Activated CD8-positive, alpha-beta memory T cell treated with anti-CD3 and anti-CD28 coated beads, Interleukin-2, amount 50 U/mL, for 1 hour (primary cell): ENCODE data around the gene UBR1.

Source experiments
- DNase-seq: peaks from one replicate; pipeline ENCODE4 v3.0.0-alpha.2; 2020; ENCODE audit errors: extremely low read depth

UBR1 gene

GRCh38 chr15:43107751-43108150 is 1.9 kb upstream of the UBR1 start:
- no peak for DNase-seq

DNA sequence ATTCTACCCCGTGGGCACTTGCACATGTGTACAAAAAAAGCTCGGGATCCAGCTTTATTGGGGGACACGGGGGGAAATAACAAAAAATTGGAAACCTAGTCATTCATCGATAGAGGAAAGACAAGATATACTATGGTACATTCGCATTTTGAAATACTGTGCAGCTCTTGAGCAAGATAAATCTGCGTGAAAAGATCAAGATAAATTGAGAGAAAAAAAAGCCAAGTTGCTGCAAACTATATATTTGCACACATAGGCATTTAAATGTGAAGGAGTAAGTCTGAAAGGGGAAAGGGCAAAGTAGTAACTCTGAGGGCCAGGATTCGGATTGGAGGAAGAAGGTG is 620 bp upstream of the UBR1 start:
- DNase-seq = no peak

DNA sequence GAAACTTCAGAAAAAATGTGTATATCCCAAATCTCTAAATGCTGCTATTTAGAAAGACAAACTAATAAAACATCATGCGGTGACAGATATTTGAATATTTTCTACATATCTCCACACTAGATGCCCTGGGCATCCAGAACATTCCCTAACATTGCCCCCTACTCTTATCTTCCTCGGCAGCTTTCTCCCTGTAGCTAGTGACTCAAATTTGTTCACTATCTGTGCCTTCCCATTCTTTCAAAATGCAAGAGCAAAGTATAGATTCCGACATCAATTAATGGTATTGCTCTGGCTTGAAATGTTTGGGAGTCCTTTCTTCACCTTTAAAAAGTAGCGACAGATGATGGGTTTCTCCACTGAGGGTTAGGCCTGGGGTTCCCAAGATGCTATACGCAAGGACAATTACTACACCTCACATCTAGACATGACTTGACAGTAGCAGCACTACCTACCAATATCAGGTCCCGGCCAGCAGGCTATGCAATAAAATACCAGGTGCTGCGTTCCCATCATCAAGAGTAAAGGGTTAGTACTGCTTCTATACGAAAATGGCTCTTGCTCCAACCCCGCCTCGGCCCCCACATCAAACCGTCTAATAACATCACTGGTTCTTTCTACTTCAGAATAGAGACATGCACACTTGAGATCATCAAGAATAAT is 631 bp downstream of the UBR1 start:
- DNase-seq = no peak

DNA sequence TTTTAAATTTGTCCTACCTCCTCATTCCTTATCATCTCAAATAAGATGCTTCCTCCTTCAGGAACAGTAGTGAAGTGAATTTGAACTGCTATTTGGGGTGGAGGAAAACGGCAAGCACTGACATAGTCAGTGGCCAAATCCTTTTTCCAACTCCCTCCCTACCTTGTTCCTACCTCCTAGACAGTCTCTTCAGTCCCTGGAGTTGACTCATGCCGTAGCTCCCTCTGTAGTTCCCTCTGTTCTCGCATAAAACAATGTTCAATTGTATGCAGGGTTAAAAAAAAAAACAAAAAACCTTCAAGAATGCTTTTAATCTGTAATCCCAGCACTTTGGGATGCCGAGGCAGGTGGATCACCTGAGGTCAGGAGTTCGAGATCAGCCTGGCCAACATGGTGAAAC is 1.4 kb downstream of the UBR1 start:
- DNase-seq = no peak

GRCh38 chr15:43103907-43104306 is 1.9 kb downstream of the UBR1 start:
- no peak for DNase-seq

GRCh38 chr15:43102187-43102586 is 3.7 kb downstream of the UBR1 start:
- no peak for DNase-seq

DNA sequence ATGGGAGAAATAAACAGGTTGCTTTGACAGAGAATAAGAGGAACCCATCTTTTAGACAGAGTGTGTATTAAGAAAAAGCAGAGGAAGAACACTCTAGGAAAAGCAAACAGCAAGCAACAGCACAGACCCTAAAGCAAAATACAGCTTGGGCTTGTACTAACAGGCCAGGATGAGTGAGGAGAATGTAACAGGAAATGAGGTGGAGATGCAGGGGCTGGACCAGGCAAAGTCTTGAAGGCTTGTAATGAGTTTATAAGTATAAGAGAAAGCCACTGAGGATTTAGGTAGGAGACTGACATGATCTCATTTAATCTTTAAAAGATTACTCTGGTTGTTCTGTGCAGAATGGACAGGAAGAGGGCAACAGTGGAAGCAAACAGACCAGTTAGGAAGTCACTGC is 4.9 kb downstream of the UBR1 start:
- DNase-seq = no peak

DNA sequence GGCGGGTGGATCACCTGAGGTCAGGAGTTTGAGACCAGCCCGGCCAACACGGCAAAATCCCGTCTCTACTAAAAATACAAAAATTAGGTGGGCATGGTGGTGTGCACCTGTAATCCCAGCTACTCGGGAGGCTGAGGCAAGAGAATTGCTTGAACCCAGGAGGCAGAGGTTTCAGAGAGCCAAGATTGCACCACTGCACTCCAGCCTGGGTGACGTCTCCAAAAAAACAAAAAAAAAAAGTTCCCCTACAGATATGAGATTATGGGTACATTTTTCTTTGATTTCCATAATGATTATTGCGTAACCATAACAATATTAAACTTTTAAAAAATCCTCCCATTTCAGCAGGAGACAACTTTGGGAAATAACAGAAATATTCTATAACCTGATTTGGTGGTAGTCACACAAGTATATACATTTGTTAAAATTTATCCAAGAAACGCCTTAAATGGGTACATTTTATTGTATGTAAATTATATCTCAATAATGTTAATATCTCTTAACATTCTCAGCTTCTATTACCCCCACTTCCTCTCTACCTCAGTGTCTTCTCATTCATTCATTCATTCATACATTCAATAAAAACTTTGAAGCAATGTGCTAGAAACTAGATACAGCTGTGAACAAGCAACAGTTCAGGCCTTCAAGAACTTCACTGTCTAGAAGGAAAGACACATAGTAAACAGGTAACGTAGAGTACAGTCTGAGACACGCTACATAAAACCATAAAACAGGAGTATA is 6.6 kb downstream of the UBR1 start:
- DNase-seq = no peak

DNA sequence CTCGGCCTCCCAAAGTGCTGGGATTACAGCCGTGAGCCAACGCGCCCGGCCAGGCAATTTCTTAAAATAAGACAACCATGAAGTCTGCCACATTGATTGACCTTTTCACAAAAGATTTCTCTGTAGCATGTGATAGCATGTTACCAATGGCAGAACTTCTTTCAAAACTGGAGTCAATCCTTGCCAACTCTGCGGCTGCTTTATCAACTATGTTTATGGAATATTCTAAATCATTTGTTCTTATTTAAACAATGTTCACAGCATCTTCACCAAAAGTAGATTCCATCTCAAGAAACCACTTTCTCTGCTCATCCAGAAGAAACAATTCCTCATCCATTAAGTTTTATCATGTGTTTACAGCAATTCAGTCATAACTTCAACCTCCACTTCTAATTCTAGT is 9.4 kb downstream of the UBR1 start:
- DNase-seq = no peak

DNA sequence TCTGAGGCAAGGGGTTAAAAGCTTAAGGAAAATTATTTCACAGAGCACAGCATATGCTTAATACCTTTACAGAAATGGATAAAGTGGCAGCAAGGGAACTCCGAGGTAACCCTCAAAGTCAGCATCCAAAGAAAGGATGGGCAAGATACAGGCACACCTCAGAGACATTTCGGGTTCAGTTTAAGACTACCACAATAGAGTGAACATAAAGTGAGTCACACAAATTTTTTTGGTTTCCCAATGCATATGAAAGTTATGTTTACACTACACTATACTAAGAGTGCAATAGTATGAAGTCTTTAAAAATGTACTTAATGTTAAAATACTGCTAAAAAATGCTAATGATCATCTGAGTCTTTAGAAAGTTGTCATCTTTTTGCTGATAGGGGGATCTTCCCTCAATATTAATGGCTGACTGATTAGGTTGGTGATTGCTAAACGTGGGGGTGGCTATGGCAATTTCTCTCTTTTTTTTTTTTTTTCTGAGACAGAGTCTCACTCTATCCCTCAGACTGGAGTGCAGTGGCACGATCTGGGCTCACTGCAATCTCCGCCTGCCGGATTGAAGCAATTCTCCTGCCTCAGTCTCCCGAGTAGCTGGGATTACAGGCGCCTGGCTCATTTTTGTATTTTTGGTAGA is 10.0 kb downstream of the UBR1 start:
- DNase-seq = no peak

DNA sequence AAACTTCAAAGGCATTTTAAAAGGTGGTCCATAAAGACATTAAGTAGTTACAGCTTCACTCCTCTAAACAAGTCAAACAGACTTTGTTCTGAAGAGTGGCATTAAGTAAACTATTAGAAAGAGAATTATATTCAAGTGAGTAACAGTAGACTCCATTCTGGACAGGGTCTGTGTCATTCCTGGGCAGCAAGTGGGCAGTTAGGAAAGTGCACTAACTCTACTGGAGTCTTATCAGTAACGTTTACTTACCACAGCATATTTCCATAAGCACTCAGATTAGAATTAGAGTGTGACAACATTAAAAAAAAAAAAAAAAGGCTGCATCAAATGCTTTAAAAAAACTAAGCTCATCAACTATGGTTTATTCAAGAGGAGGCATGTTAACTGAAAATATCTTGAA is 10.6 kb downstream of the UBR1 start:
- DNase-seq = no peak

GRCh38 chr15:43094416-43095030 is 11.3 kb downstream of the UBR1 start:
- DNase-seq = no peak

DNA sequence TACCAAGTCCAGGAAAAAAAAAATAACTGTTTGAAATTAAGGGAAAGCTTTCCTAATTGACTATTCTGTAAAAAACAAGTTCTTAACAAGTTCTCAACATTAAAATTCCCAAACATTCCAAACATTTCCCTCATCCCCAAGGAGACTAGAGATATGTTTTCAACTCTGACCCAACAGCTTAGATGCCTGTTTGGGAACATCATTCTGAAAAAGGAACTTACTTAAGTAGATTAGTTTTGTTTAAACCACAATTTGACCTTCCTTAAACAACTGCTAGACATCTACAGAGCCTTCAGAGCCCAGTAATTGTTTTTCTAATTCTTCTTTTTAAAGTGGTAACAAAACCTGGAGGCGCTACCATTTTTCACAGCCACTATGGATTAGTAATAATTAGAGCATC is 12.8 kb downstream of the UBR1 start:
- no peak for DNase-seq

GRCh38 chr15:43091859-43092258 is 14.0 kb downstream of the UBR1 start:
- DNase-seq = no peak

GRCh38 chr15:43086551-43086950 is 19.3 kb downstream of the UBR1 start:
- no peak for DNase-seq

DNA sequence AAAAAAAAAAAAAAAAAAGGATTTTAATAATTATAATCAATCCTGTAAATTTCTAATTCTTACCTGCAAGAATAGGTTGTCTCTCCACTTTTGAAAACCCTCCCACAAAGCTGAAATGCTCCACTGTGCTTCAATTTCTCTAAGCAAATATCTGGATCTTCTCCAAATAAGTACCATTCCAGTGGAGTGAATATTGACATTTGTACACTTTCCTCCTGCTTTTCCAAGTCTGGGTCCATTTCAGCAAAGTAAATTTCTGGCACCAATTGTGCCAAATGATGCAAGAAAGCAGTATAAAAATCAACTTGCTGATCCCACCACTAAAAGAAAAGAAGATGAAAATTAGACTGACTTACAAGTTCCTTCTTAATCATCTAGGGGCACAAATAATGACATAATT is 19.9 kb downstream of the UBR1 start:
- no peak for DNase-seq

- no peak for DNase-seq
Measured at GRCh38 chr15:43082509-43082908, 23.3 kb downstream of the UBR1 start.

DNA sequence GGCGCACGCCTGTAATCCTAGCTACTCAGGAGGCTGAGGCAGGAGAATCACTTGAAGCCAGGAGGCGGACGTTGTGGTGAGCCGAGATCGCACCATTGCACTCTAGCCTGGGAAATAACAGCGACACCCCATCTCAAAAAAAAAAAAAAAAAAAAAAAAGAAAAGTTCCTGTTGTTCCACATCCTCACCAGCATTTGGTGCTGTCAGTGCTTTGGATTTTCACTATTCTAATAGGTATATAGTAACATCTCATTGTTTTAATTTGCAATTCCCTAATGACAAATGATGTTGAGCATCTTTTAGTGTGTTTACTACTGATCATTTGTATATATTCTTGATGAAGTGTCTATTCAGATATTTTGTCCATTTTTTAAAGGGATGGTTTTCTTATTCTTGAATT is 24.6 kb downstream of the UBR1 start:
- no peak for DNase-seq

DNA sequence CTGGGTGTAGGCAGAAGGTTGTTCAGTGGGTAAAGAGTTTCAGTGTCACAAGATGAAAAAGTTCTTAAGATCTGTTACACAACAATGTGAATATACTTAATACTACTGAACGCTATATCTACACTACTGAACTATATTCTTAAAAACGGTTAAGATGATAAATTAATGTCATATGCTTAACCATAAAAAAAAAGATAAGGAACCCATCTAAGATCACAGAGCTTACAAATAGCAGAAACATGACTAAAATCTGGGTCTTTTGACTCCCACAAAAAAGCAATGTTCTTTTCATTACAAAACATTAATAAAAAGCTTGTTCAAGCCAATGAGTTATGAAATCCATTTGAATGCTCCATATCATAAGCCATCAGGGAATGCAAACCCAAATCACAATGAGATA is 34.4 kb downstream of the UBR1 start:
- no peak for DNase-seq

DNA sequence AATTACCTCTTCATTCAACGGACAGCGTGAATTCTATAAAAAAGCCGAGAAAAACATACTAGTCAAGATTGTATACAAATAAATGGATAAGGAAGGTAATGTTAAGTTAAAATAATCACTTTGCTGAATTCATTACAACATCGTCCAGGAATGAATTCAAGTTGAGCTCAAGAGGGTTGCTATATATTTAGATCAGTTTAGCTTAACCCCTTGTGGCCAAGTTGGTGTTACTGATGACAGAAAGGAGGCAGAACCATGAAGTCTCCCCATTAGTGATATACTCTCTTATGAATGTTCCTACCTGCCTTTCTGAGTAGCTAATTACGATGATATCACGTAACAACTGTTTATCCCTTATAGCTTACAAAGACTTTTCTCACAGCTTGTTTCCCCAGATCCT is 34.9 kb downstream of the UBR1 start:
- DNase-seq = no peak

DNA sequence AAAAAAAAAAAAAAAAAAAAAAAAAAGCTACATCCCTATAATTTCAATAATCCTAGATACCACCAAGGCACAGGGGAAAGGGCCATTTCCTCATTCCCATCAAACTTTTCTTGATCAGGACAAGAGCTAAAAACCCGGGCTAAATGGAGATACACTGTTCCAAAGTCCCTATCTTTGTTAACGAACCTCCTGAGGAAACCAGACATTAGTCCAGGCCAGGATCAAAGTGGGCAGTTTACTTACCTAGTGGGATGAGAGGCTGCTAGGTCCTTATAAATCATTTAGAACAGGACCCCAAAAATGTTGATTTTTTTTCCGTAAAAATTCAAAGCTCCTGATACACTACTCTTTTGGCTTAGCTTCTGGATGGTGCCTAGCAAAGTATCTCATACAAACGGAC is 35.6 kb downstream of the UBR1 start:
- no peak for DNase-seq

GRCh38 chr15:43067717-43068461 is 37.9 kb downstream of the UBR1 start:
- no peak for DNase-seq
